Endodermal cell (in vitro differentiated cells): ENCODE data around the gene KCTD12. TPM values are rescaled to one million over a fixed set of nuclear protein-coding genes. Genes with fewer than 3 reads are reported as not detected.

Source experiments
- DNase-seq: peaks from one replicate; pipeline ENCODE4 v3.0.0-alpha.2; 2017
- H3K27ac ChIP-seq: 2 replicates; pipeline ENCODE4 v1.5.1; 2013; ENCODE audit warnings: mild to moderate bottlenecking, low read depth, low read length, moderate library complexity
- H3K27me3 ChIP-seq: 2 replicates; pipeline ENCODE4 v1.6.1; 2013; ENCODE audit warnings: mild to moderate bottlenecking, low read length, moderate library complexity; ENCODE audit not compliant: insufficient read depth, control insufficient read depth, poor library complexity, severe bottlenecking
- H3K36me3 ChIP-seq: 2 replicates; pipeline ENCODE4 v1.7.0; 2013; ENCODE audit warnings: mild to moderate bottlenecking, low read length, moderate library complexity; ENCODE audit not compliant: control insufficient read depth, insufficient read depth
- H3K4me1 ChIP-seq: one replicate; pipeline ENCODE4 v1.7.0; 2013; ENCODE audit warnings: low read length; ENCODE audit not compliant: control insufficient read depth, insufficient read depth
- H3K4me3 ChIP-seq: 2 replicates; pipeline ENCODE4 v1.5.1; 2013; ENCODE audit warnings: mild to moderate bottlenecking, low read length, moderate library complexity
- H3K9ac ChIP-seq: 2 replicates; pipeline ENCODE4 v1.6.1; 2013; ENCODE audit warnings: mild to moderate bottlenecking, low read length, moderate library complexity; ENCODE audit not compliant: poor library complexity, severe bottlenecking; ENCODE audit errors: extremely low read depth
- H3K9me3 ChIP-seq: 2 replicates; pipeline ENCODE4 v1.6.1; 2013; ENCODE audit warnings: mild to moderate bottlenecking, low read length, moderate library complexity; ENCODE audit not compliant: control insufficient read depth
- H3K27ac Mint-ChIP-seq: 2 replicates; pipeline ENCODE4 v1.8.0; 2020; ENCODE audit warnings: mixed read lengths
- H3K27me3 Mint-ChIP-seq: 2 replicates; pipeline ENCODE4 v1.8.0; 2021; ENCODE audit warnings: mild to moderate bottlenecking, mixed read lengths; ENCODE audit not compliant: insufficient read depth
- H3K36me3 Mint-ChIP-seq: 2 replicates; pipeline ENCODE4 v1.8.0; 2020; ENCODE audit warnings: low read depth, mixed read lengths
- H3K4me1 Mint-ChIP-seq: 2 replicates; pipeline ENCODE4 v1.8.0; 2020; ENCODE audit warnings: mixed read lengths
- H3K4me3 Mint-ChIP-seq: 2 replicates; pipeline ENCODE4 v1.8.0; 2020; ENCODE audit warnings: mild to moderate bottlenecking, moderate library complexity, mixed read lengths
- H3K9me3 Mint-ChIP-seq: 2 replicates; pipeline ENCODE4 v1.8.0; 2020; ENCODE audit warnings: mild to moderate bottlenecking, mixed read lengths
- CTCF ChIP-seq: fragments of 200-600 bp; sonication (generic); conservative IDR thresholded peaks from 2 replicates; pipeline ENCODE4 v1.5.0; 2021; ENCODE audit warnings: antibody characterized with exemption, mild to moderate bottlenecking
- WGBS, 2 experiments: methylation state at CpG; one replicate each; pipeline versions ENCODE4 v1.1.5 to v1.1.7; 2013; ENCODE audit warnings: missing lambda C conversion rate in 2 of 2, mixed read lengths in 1 of 2; ENCODE audit not compliant: insufficient coverage in 1 of 2, insufficient read length in 1 of 2; 5-methylcytosine and 5-hydroxymethylcytosine counted together
- total RNA-seq, 2 donors: library from RNA; stranded (reverse); fragmentation: NEBNext Ultra II Directional in 1 of 2; extraction: Animal tissue kit (Norgen Biotek cat#: 25700) in 1 of 2; gene quantifications; 2 replicates in 1 of 2; 3 replicates in 1 of 2; pipeline ENCODE4 v1.2.1, GENCODE V29; 2021

KCTD12 gene
- total RNA-seq, 2 donors from 2014 or later, result 1.3 to 2.6 TPM

- Histone ChIP-seq H3K36me3 (no peaks in the 10 kb centered on the region), H3K27ac (no peak overlapping the region), H3K9me3 (no peaks in the 10 kb centered on the region), H3K4me3 (no peak overlapping the region), H3K27me3 (no peaks in the 10 kb centered on the region), H3K9ac (no peak overlapping the region), H3K4me1 (no peaks in the 10 kb centered on the region)
- Mint-ChIP-seq H3K4me3 (no peak overlapping the region), H3K27ac (no peak overlapping the region), H3K9me3 (no peaks in the 10 kb centered on the region), H3K36me3 (no peaks in the 10 kb centered on the region), H3K4me1 (no peaks in the 10 kb centered on the region), H3K27me3 (peaks cover 14% of the 10 kb centered on the region)
- 92 to 100% methylated on average over 1 to 3 of the region's 3 CpGs for WGBS, 2 experiments
- DNase-seq, result no peak
- no peak for TF ChIP-seq CTCF
Measured at GRCh38 chr13:76875271-76875815, 10.9 kb downstream of the KCTD12 start.

- Histone ChIP-seq H3K9ac (no peak overlapping the region), H3K9me3 (no peaks in the 10 kb centered on the region), H3K36me3 (no peaks in the 10 kb centered on the region), H3K27me3 (no peaks in the 10 kb centered on the region), H3K4me3 (no peak overlapping the region), H3K27ac (no peak overlapping the region), H3K4me1 (no peaks in the 10 kb centered on the region)
- no peak for DNase-seq
- no peaks in the 10 kb centered on the region for H3K36me3 Mint-ChIP-seq
- H3K27me3 Mint-ChIP-seq, result peaks cover 15% of the 10 kb centered on the region
- TF ChIP-seq CTCF, result no peak
- H3K9me3 Mint-ChIP-seq, result no peaks in the 10 kb centered on the region
- 88% methylated on average over 2 of the region's 2 CpGs; no CpG with 5 or more reads in 1 of the 2 experiments for WGBS, 2 experiments
- H3K4me1 Mint-ChIP-seq, result no peaks in the 10 kb centered on the region
- no peak overlapping the region for H3K27ac Mint-ChIP-seq
- H3K4me3 Mint-ChIP-seq, result no peak overlapping the region
Measured at GRCh38 chr13:76874479-76874878, 11.7 kb downstream of the KCTD12 start.

GRCh38 chr13:76873445-76873844 is 12.8 kb downstream of the KCTD12 start:
- H3K4me1 Mint-ChIP-seq, result no peaks in the 10 kb centered on the region
- WGBS, 2 experiments, result 80 to 92% methylated on average over 1 to 2 of the region's 2 CpGs
- peaks cover 15% of the 10 kb centered on the region for H3K27me3 Mint-ChIP-seq
- no peak overlapping the region for H3K9ac ChIP-seq
- H3K4me1 ChIP-seq, result no peaks in the 10 kb centered on the region
- no peak overlapping the region for H3K4me3 ChIP-seq
- no peak overlapping the region for H3K27ac ChIP-seq
- no peaks in the 10 kb centered on the region for H3K9me3 ChIP-seq
- H3K36me3 Mint-ChIP-seq, result no peaks in the 10 kb centered on the region
- no peak for TF ChIP-seq CTCF
- H3K36me3 ChIP-seq, result no peaks in the 10 kb centered on the region
- no peaks in the 10 kb centered on the region for H3K27me3 ChIP-seq
- no peak for DNase-seq
- no peaks in the 10 kb centered on the region for H3K9me3 Mint-ChIP-seq
- no peak overlapping the region for H3K4me3 Mint-ChIP-seq
- no peak overlapping the region for H3K27ac Mint-ChIP-seq
